Heart left ventricle (tissue), 13 donors: Measurements from ENCODE around the gene ZBTB25.

ENCODE experiments used
- POLR2A ChIP-seq, 2 donors: fragments of 450-650 bp; IDR thresholded peaks; one replicate each; pipeline ENCODE4 v1.6.1; 2017; ENCODE audit warnings: antibody characterized with exemption in 2 of 2, mild to moderate bottlenecking in 2 of 2, moderate library complexity in 2 of 2
- TF ChIP-seq, protein P1 (sequence below), 12 donors: fragments of 200-600 bp; sonication (generic) in 4 of 12; IDR thresholded peaks; one replicate each; pipeline versions ENCODE4 v1.5.0 to v1.8.0; 2018 to 2022; ENCODE audit warnings: antibody characterized with exemption in 12 of 12, mild to moderate bottlenecking in 5 of 12
- donor health status: ischemic (EF 13 %, LVEDD 7.1; RV severe dilation, severe dysfunction).
- donor health status: DM: no; HTN: yes; CAD: no.
- donor health status: DM: no; HTN: no; CAD: no.
- donor health status: ischemic (EF 25% LVEDD 6.9; RV normal size, moderate dysfunction).
- donor health status: ischemic (EF 25% LVEDD 5.7; RV mildly dilated, moderate dysfunction).
- donor health status: ischemic (EF 35%, LVEDD 5.7; RV mildly dilated, moderate dysfunction).
- donor health status: nonischemic (EF 11% LVEDD 7.7; RV severe dilation, severe dysfunction).
- donor health status: DM: yes; HTN: yes; CAD: no.
- donor health status: PGD.
- donor health status: ischemic (EF 29% LVEDD 5.4; RV normal size, mild dysfunction).
- donor health status: nonischemic (EF 23%, LVEDD 6.1; RV moderate dilation, normal function).

- TF ChIP-seq POLR2A (IDR thresholded peaks at IDR 0.05): no peak
- TF ChIP-seq, protein P1, sequence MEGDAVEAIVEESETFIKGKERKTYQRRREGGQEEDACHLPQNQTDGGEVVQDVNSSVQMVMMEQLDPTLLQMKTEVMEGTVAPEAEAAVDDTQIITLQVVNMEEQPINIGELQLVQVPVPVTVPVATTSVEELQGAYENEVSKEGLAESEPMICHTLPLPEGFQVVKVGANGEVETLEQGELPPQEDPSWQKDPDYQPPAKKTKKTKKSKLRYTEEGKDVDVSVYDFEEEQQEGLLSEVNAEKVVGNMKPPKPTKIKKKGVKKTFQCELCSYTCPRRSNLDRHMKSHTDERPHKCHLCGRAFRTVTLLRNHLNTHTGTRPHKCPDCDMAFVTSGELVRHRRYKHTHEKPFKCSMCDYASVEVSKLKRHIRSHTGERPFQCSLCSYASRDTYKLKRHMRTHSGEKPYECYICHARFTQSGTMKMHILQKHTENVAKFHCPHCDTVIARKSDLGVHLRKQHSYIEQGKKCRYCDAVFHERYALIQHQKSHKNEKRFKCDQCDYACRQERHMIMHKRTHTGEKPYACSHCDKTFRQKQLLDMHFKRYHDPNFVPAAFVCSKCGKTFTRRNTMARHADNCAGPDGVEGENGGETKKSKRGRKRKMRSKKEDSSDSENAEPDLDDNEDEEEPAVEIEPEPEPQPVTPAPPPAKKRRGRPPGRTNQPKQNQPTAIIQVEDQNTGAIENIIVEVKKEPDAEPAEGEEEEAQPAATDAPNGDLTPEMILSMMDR (IDR thresholded peaks at IDR 0.05): no peak
Observed at GRCh38 chr14:64434528-64434927, 69.1 kb downstream of the ZBTB25 start.
